ENCODE results near the gene FHOD3.
A peak's percentile ranks its signal among the peaks of the same experiment; 100 is the strongest.

Gene FHOD3

GRCh38 chr18:36467614-36468013 lies 170.1 kb downstream of the FHOD3 start:
- Histone ChIP-seq H3K4me1 (ENCODE audit: control insufficient read depth, insufficient read depth, low read length) (no peaks in the 10 kb centered on the region), H3K4me3 (ENCODE audit: low read depth, low read length) (no peak overlapping the region), H3K9me3 (ENCODE audit: control insufficient read depth, insufficient read depth, low read depth, low read length) (no peaks in the 10 kb centered on the region), H3K27ac (ENCODE audit: extremely low read depth, low read depth, low read length) (no peak overlapping the region), H3K36me3 (ENCODE audit: control insufficient read depth in 2 of 2, insufficient read depth in 1 of 2, low read length in 2 of 2) (no peaks in the 10 kb centered on the region)
- ChIA-PET POLR2A (no interaction called here), CTCF (interaction anchor here (0.6 kb wide), 1 partner anchor 780 kb away, joined by 4 read pairs; no protein-coding TSS in a partner anchor)
- TF ChIP-seq ZNF660 (tag by site-specific recombination; IDR thresholded peaks at IDR 0.05) (no peak), SCRT1 (tag by site-specific recombination; IDR thresholded peaks at IDR 0.05; ENCODE audit: borderline replicate concordance) (no peak), SP3 (tag by site-specific recombination; IDR thresholded peaks at IDR 0.05) (no peak), ZNF404 (tag by site-specific recombination; IDR thresholded peaks at IDR 0.05) (no peak), REPIN1 (tag by site-specific recombination; IDR thresholded peaks at IDR 0.05; ENCODE audit: low read depth) (no peak)

- Histone ChIP-seq H3K4me1 (ENCODE audit: control insufficient read depth, insufficient read depth, low read length) (no peaks in the 10 kb centered on the region), H3K27ac (ENCODE audit: extremely low read depth, low read depth, low read length) (no peak overlapping the region), H3K9me3 (ENCODE audit: control insufficient read depth, insufficient read depth, low read depth, low read length) (no peaks in the 10 kb centered on the region), H3K36me3 (ENCODE audit: control insufficient read depth in 2 of 2, insufficient read depth in 1 of 2, low read length in 2 of 2) (no peaks in the 10 kb centered on the region), H3K4me3 (ENCODE audit: low read depth, low read length) (no peak overlapping the region)
- TF ChIP-seq ZFHX2 (tag by site-specific recombination; conservative IDR thresholded peaks at IDR 0.05) (peak; percentile 73), EGR2 (tag by site-specific recombination; IDR thresholded peaks at IDR 0.05; ENCODE audit: low read depth) (peak; percentile 71)
- TF ChIP-seq, protein P1, sequence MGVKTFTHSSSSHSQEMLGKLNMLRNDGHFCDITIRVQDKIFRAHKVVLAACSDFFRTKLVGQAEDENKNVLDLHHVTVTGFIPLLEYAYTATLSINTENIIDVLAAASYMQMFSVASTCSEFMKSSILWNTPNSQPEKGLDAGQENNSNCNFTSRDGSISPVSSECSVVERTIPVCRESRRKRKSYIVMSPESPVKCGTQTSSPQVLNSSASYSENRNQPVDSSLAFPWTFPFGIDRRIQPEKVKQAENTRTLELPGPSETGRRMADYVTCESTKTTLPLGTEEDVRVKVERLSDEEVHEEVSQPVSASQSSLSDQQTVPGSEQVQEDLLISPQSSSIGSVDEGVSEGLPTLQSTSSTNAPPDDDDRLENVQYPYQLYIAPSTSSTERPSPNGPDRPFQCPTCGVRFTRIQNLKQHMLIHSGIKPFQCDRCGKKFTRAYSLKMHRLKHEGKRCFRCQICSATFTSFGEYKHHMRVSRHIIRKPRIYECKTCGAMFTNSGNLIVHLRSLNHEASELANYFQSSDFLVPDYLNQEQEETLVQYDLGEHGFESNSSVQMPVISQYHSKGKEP (tag by site-specific recombination; IDR thresholded peaks at IDR 0.05), result no peak
- POLR2A ChIA-PET, result no interaction called here
- CTCF ChIA-PET, result no interaction called here
These were observed 170.6 kb downstream of the FHOD3 start for GRCh38 chr18:36468161-36468560.

DNA sequence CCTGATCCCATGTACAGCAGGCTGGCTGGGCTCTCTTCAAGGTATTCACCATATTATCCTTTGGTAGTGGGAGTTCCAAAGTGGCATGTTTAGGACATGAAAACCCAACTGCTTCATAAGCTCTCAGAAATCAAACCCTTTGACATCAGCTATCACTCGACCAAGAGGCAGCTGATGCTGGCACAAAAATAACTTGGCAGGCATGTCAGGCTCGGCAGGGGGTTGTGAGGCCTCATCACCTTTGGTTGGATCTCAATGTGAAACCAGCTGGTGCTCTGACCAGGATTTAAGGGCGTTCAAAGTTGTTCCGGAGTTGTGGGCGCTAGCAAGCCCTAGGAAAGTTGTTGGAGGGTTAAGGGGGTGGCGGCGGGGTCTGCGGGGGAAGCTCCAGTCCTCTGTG lies 171.9 kb downstream of the FHOD3 start:
- CTCF ChIA-PET, result no interaction called here

More for the DNA sequence above, 171.9 kb downstream of the FHOD3 start:
- H3K4me1 ChIP-seq (ENCODE audit: control insufficient read depth, insufficient read depth, low read length), result no peaks in the 10 kb centered on the region
- TF ChIP-seq ZNF776 (tag by site-specific recombination; IDR thresholded peaks at IDR 0.05; ENCODE audit: borderline replicate concordance), result no peak
- TF ChIP-seq, protein P2, sequence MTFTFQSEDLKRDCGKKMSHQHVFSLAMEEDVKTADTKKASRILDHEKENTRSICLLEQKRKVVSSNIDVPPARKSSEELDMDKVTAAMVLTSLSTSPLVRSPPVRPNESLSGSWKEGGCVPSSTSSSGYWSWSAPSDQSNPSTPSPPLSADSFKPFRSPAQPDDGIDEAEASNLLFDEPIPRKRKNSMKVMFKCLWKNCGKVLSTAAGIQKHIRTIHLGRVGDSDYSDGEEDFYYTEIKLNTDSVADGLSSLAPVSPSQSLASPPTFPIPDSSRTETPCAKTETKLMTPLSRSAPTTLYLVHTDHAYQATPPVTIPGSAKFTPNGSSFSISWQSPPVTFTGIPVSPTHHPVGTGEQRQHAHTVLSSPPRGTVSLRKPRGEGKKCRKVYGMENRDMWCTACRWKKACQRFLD (tag by site-specific recombination; IDR thresholded peaks at IDR 0.05), result no peak
- no peak for TF ChIP-seq ZNF175 (tag by site-specific recombination; IDR thresholded peaks at IDR 0.05)
- TF ChIP-seq ZBTB20 (tag by site-specific recombination; IDR thresholded peaks at IDR 0.05), result no peak
- TF ChIP-seq GLI2 (tag by site-specific recombination; IDR thresholded peaks at IDR 0.05; ENCODE audit: borderline replicate concordance, low read depth), result no peak
- TF ChIP-seq ZBTB1 (tag by site-specific recombination; IDR thresholded peaks at IDR 0.05), result no peak
- no peak for TF ChIP-seq ZNF621 (tag by site-specific recombination; IDR thresholded peaks at IDR 0.05)
- no peak for TF ChIP-seq HOXD13 (CRISPR knock-in tag; IDR thresholded peaks at IDR 0.05; ENCODE audit: borderline replicate concordance)
- TF ChIP-seq ZIC2 (tag by site-specific recombination; IDR thresholded peaks at IDR 0.05), result no peak
- TF ChIP-seq SP7 (tag by site-specific recombination; IDR thresholded peaks at IDR 0.05), result no peak
- no peak for TF ChIP-seq ZNF791 (tag by site-specific recombination; IDR thresholded peaks at IDR 0.05)
- no peak for TF ChIP-seq ZNF521 (tag by site-specific recombination; IDR thresholded peaks at IDR 0.05)
- no peak for TF ChIP-seq PATZ1 (tag by site-specific recombination; IDR thresholded peaks at IDR 0.05)
- TF ChIP-seq ZNF211 (tag by site-specific recombination; IDR thresholded peaks at IDR 0.05; ENCODE audit: low read depth), result no peak
- H3K4me3 ChIP-seq (ENCODE audit: low read depth, low read length), result no peak overlapping the region
- no peaks in the 10 kb centered on the region for H3K9me3 ChIP-seq (ENCODE audit: control insufficient read depth, insufficient read depth, low read depth, low read length)
- H3K27ac ChIP-seq (ENCODE audit: extremely low read depth, low read depth, low read length), result no peak overlapping the region
- H3K36me3 ChIP-seq (ENCODE audit: control insufficient read depth in 2 of 2, insufficient read depth in 1 of 2, low read length in 2 of 2), result no peaks in the 10 kb centered on the region
- POLR2A ChIA-PET, result no interaction called here
